Uterus (tissue), 2 donors: ENCODE results near the gene KRT2.

Experiments used
- POLR2A ChIP-seq, 2 donors: fragments of 450-650 bp; IDR thresholded peaks; one replicate each; pipeline ENCODE4 v1.6.1; 2016; ENCODE audit warnings: antibody characterized with exemption in 2 of 2, mild to moderate bottlenecking in 1 of 2, moderate library complexity in 1 of 2
- TF ChIP-seq, protein P1 (sequence below), 4 experiments: fragments of 200-600 bp in 2 of 4; fragments of 450-650 bp in 2 of 4; sonication (generic) in 2 of 4; IDR thresholded peaks; one replicate each; pipeline ENCODE4 v1.5.1; 2016 to 2019; ENCODE audit warnings: antibody characterized with exemption in 4 of 4, mild to moderate bottlenecking in 2 of 4, moderate library complexity in 1 of 4

DNA sequence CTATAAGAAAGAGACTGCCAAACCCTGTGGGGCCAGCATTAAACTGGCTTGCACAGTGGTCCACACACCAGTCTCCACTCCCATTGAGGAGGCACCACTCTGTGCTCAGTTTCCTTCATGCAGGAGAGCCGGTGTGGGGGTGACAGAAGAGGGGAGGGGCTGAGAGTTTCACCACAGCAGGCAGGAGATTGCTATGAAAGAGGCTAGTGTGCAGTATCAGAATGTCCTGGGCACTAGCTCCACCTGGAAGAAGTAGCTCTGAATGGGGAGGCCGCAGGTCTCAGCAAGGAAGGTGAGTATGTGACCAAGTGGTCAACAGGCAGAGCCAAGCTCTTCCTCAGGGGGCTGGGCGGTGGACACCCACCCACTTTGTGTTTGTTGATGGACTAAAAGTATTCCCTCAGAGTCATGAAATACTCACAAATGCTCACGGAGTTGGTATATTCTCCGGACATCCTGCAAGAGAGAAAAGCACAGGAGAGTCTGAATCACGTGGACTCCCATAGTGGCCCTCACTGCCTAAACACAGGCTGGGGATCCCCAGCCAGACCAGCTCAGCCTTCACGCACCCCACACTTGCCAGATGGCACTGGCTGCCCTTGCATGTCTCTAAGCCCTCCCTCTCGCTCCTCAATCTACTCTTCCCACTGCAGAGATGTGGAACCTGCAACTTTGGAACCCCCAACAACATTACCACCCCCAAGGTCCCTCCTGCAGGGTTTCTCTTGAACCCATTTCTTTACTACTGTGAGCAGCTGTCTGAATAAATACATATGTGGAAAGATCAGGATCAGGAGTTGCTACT is 43.0 kb downstream of the KRT2 start:
- TF ChIP-seq, protein P1, sequence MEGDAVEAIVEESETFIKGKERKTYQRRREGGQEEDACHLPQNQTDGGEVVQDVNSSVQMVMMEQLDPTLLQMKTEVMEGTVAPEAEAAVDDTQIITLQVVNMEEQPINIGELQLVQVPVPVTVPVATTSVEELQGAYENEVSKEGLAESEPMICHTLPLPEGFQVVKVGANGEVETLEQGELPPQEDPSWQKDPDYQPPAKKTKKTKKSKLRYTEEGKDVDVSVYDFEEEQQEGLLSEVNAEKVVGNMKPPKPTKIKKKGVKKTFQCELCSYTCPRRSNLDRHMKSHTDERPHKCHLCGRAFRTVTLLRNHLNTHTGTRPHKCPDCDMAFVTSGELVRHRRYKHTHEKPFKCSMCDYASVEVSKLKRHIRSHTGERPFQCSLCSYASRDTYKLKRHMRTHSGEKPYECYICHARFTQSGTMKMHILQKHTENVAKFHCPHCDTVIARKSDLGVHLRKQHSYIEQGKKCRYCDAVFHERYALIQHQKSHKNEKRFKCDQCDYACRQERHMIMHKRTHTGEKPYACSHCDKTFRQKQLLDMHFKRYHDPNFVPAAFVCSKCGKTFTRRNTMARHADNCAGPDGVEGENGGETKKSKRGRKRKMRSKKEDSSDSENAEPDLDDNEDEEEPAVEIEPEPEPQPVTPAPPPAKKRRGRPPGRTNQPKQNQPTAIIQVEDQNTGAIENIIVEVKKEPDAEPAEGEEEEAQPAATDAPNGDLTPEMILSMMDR (IDR thresholded peaks at IDR 0.05), result no peak
- TF ChIP-seq POLR2A (IDR thresholded peaks at IDR 0.05), result no peak
